AG10803 (cell line): Measurements from ENCODE around the gene MET.
A peak's percentile ranks its signal among the peaks of the same experiment; 100 is the strongest.

Experiments used
- DNase-seq: peaks from one replicate; pipeline ENCODE4 v3.0.0; 2010; ENCODE audit warnings: low read depth
- H3K4me3 ChIP-seq: 2 replicates; pipeline ENCODE4 v1.5.1; 2011; ENCODE audit warnings: mild to moderate bottlenecking, low read length, control low read depth
- CTCF ChIP-seq: conservative IDR thresholded peaks from 2 replicates; pipeline ENCODE4 v1.5.1; 2011; ENCODE audit warnings: mild to moderate bottlenecking, low read length, control low read depth, inconsistent platforms

The MET gene

GRCh38 chr7:116726713-116727431 is 54.9 kb downstream of the MET start:
- TF ChIP-seq CTCF, result no peak
- no peak overlapping the region for H3K4me3 ChIP-seq
- peak; percentile 32 for DNase-seq

- DNase-seq, result no peak
- no peak overlapping the region for H3K4me3 ChIP-seq
- TF ChIP-seq CTCF, result no peak
Observed at GRCh38 chr7:116727432-116728009, 55.5 kb downstream of the MET start.

GRCh38 chr7:116728413-116728812 is 56.4 kb downstream of the MET start:
- DNase-seq, result no peak
- no peak for TF ChIP-seq CTCF
- H3K4me3 ChIP-seq, result no peak overlapping the region

- no peak for TF ChIP-seq CTCF
- no peak for DNase-seq
Observed at GRCh38 chr7:116730097-116731022, 58.4 kb downstream of the MET start.

GRCh38 chr7:116731023-116731395 is 59.0 kb downstream of the MET start:
- no peak for TF ChIP-seq CTCF

More at GRCh38 chr7:116730097-116731022, 58.4 kb downstream of the MET start:
- no peak overlapping the region for H3K4me3 ChIP-seq

GRCh38 chr7:116731445-116732335 is 59.7 kb downstream of the MET start:
- H3K4me3 ChIP-seq, result no peak overlapping the region
- DNase-seq, result no peak
- no peak for TF ChIP-seq CTCF

More at GRCh38 chr7:116731023-116731395, 59.0 kb downstream of the MET start:
- DNase-seq, result no peak
- H3K4me3 ChIP-seq, result no peak overlapping the region
